SU-DHL-6 (cell line): Measurements from ENCODE around the gene SCAMP5.

Experiments used
- EZH2phosphoT487 ChIP-seq: fragments of 200-600 bp; sonication (generic), shearing (Covaris generic); conservative IDR thresholded peaks from 2 replicates; pipeline ENCODE4 v1.6.1; 2018; ENCODE audit warnings: mild to moderate bottlenecking, antibody characterized with exemption, low read length, moderate library complexity, mixed read lengths
- TF ChIP-seq, protein P1 (sequence below): fragments of 200-600 bp; sonication (generic); IDR thresholded peaks from one replicate; pipeline ENCODE4 v1.5.1; 2017; ENCODE audit warnings: antibody characterized with exemption, mild to moderate bottlenecking, low read length, moderate library complexity; ENCODE audit not compliant: insufficient read depth, poor library complexity, severe bottlenecking

DNA sequence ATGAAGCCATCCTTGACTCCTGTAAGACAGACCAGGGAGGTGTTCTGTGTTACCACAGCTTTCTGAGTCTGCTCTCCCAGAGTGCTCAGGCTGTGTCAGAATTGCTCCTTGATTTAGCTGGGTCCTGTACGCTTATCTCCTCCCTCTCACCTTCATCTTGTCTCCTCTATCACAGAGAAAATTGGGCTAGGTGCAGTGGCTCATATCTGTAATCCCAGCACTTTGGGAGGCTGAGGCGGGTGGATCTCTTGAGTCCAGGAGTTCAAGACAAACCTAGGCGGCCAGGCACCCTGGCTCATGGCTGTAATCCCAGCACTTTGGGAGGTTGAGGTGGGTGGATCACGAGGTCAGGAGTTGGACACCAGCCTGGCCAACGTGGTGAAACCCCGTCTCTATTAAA, 5.9 kb downstream of the SCAMP5 start:
- TF ChIP-seq, protein P1, sequence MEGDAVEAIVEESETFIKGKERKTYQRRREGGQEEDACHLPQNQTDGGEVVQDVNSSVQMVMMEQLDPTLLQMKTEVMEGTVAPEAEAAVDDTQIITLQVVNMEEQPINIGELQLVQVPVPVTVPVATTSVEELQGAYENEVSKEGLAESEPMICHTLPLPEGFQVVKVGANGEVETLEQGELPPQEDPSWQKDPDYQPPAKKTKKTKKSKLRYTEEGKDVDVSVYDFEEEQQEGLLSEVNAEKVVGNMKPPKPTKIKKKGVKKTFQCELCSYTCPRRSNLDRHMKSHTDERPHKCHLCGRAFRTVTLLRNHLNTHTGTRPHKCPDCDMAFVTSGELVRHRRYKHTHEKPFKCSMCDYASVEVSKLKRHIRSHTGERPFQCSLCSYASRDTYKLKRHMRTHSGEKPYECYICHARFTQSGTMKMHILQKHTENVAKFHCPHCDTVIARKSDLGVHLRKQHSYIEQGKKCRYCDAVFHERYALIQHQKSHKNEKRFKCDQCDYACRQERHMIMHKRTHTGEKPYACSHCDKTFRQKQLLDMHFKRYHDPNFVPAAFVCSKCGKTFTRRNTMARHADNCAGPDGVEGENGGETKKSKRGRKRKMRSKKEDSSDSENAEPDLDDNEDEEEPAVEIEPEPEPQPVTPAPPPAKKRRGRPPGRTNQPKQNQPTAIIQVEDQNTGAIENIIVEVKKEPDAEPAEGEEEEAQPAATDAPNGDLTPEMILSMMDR = no peak
- no peak for TF ChIP-seq EZH2phosphoT487
